ENCODE measurements around the gene DYSF.

DNA sequence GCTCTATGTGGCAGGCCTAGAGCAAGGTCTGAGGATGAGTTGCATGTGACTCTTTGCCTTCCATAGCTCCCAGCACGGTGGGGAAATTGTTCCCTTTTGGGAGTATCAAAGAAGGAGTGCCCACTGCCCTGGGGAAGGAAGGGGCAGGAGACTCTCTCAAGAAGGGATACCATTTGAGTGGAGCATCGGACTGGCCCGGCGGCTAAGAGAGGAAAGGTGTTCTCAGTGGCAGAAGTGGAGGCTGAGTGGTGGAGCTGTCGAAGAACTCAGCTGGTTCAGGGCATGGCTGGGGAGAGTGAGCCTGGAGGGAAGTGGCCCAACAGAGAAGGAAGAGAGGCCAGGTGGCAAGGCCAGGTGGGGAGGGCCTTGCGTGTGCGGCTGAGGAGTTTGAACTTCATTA, 235.2 kb downstream of the DYSF start:
- TF ChIP-seq, protein P1, sequence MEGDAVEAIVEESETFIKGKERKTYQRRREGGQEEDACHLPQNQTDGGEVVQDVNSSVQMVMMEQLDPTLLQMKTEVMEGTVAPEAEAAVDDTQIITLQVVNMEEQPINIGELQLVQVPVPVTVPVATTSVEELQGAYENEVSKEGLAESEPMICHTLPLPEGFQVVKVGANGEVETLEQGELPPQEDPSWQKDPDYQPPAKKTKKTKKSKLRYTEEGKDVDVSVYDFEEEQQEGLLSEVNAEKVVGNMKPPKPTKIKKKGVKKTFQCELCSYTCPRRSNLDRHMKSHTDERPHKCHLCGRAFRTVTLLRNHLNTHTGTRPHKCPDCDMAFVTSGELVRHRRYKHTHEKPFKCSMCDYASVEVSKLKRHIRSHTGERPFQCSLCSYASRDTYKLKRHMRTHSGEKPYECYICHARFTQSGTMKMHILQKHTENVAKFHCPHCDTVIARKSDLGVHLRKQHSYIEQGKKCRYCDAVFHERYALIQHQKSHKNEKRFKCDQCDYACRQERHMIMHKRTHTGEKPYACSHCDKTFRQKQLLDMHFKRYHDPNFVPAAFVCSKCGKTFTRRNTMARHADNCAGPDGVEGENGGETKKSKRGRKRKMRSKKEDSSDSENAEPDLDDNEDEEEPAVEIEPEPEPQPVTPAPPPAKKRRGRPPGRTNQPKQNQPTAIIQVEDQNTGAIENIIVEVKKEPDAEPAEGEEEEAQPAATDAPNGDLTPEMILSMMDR (IDR thresholded peaks at IDR 0.05), result no peak
- TF ChIP-seq POLR2A (IDR thresholded peaks at IDR 0.05), result no peak
